HK-2 (cell line): ENCODE results near the gene CA11.
"Not testable (repeated sequence)": the region's sequence is repeated elsewhere in the genome, so short reads cannot be mapped to it uniquely, and the experiment has no call there.

Source experiments
- DNase-seq: peaks from one replicate; pipeline ENCODE4 v3.0.0-alpha.2; 2018; ENCODE audit not compliant: unreplicated experiment

CA11 gene

DNA sequence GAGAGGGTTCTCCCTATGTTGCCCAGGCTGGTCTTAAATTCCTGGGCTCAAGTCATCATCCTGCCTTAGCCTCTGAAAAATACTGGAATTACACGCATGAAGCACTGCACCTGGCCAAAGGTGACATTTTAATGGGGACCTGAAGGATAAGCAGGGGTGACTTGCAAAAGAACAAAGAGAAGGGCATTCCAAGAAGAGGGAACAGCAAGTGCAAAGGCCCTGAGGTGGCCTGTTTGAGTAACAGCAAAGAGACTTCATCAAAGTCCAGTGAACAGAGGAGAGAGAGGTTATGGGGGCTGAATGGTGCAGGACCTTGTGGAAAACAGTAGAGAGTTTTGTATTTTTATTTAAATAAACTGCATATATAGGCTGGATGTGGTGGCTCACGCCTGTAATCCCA lies 4.1 kb downstream of the CA11 start:
- DNase-seq = no peak

DNA sequence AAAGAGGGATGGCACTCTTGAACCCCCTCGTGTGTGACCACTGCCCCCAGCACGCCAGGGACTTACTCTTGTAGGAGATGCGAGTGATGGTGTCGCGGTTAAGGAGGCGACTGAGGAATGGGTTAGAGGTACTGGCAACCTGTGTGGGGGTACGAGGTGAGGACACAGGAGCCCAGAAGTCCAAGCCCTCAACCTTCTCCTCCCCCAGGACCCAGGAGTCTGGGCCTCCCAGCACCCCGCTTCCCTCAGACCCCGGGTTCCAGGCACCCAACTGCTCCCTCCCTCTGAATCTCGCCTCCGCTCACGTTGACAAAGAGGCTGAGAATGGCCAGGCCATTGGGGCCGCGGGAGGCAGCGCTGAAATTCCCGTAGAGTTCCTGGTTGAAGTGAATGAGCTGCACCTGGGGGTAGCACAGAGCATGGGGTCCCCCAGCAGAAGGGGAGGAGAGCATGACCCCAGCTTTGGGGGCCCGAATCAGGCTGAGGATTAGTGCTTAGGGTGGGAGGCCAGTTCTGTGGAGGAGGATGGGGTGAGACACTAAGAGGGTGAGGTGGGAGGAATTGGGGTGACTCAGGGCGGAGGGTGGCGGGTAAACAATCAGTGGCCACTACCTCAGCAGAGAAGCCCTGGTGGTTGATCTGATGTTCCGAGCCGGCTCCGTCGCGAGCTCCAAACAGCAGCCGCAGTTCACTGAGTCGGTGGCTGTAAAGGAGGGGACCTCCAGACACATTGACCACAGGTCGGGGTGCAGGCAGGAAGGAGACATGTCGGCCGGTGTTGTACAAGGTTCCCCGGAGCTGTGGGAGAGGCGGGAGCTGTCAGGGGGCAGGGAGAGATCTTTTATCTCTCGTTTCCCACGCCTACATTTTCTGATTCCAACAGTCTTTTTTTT lies 6.3 kb downstream of the CA11 start:
- no peak for DNase-seq

DNA sequence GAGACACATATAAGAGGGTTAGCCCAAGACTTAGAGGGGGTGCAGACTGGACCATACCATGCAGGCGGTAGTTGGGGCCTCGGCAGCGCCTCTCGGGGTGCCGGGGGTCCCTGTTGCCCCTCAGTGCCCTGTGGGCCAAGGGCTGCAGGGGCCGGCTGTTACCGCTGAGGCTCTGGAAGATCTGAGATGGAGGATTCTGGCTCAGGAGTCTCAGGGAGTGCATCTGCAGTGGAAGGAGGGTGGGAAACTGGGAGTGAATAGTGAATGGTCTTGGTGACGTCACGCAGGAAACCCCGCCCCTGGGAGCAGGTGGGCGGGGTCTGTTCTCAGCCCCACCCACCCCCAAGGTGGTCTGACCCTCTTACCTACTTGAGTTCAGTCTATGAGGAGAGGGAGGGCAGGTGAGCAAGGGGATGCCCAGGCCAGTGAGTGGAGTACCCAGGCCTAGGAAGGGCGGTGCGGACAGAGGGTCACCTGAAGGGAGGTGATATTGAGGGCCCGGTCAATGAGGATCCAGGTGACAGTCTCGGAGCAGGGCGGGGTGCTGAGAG lies 7.1 kb downstream of the CA11 start:
- DNase-seq = no peak

DNA sequence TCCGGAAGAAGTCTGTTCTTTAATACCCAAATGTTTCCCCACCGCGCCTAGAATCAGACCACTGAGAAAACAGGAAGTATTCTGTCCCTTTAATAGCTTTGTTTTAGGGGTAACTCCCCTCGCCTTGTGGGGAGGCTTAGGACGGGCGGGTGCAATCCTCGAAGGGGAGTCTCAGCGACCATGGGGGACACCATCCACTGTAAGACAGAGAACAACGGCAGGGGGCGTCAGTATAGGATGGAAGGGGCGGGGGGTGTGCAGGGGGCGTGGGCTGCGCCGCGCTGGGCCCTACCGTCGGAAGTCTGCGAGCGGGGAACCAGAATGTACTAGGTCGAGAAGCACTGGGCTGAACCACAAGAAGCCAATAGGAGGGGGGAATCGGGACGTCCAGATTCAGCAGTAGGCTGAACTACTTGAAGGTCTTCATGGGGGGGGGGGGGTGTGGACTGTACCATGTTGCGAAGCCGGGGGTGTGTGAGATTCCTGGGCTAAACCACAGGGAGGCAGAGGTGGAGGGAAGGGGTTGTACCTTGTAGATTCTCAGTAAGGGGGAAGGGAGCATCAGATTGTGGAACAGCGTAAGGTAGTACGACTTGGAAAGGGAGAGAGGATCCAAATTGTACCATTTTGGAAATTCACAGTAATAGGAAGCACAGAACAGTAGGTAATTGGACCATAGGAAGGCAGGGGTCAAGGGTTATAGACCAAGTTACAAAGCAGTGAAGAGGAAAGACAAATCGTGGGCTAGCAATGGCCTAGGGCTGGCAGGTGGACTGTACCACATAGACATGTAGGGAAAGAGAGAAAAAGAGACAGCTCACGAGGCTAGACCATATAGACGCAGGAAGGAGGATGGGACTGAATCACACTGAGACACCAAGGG lies 7.8 kb downstream of the CA11 start:
- peak; percentile 86 for DNase-seq

DNA sequence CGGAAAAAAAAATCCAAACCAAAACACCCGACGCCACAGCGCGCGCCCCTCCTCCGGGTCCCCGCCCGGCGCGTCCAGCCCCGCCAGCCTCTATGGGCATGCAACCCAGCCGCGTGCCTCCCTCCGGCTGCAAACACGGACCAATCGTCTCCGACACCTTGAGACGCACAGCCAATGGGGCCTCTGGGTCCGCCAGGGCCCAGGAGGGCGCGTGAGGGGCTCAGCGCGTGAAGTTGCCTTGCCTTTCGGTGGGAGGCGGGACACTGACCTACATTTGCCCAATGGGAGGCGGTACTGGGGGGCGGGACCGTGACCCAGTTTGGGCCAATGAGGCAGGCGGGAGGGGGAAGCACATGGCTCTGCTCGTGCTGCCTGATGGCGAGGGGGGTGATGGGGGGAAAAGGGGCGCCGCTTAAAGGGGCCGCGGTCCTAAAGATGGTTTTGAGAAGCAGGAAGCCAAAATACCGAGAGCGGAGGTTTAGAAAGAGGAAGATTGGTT lies 8.5 kb downstream of the CA11 start:
- peak; percentile 98 for DNase-seq

DNA sequence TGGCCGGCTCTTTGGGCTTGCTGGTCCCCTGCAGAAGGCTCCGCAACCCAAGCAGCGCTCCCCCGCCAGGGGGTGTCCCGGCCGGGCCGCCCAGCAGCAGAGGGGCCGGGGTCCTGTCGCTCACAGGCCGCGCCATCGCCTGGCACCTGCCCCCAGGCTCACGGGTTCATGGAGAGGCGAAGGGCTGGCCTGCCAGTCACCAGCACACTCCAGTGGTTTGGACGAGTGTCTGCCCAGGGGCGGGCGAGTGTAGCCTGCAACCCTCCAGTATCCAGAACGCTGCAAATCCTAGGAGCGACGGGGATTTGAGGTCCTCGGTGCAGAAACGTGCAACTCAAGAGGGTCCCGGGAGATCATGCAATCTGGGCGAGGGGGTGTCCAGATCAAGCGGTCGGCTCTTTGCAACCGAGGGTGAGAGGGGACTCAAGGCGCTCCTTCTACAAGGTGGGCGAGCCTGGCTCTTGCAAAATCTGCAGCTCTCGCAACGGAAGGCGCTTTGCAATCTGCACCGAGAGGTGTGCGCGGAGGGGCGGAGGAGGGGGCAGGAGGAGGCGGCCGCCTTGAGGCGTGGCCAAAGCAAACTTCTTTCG lies 9.0 kb downstream of the CA11 start, which contains the start of gene DBP:
Gene DBP (minus strand): TSS at position 521 of the 590 bp plus-strand sequence. CDS start 385 bp downstream, at position 136.
- DNase-seq = peak; percentile 58

DNA sequence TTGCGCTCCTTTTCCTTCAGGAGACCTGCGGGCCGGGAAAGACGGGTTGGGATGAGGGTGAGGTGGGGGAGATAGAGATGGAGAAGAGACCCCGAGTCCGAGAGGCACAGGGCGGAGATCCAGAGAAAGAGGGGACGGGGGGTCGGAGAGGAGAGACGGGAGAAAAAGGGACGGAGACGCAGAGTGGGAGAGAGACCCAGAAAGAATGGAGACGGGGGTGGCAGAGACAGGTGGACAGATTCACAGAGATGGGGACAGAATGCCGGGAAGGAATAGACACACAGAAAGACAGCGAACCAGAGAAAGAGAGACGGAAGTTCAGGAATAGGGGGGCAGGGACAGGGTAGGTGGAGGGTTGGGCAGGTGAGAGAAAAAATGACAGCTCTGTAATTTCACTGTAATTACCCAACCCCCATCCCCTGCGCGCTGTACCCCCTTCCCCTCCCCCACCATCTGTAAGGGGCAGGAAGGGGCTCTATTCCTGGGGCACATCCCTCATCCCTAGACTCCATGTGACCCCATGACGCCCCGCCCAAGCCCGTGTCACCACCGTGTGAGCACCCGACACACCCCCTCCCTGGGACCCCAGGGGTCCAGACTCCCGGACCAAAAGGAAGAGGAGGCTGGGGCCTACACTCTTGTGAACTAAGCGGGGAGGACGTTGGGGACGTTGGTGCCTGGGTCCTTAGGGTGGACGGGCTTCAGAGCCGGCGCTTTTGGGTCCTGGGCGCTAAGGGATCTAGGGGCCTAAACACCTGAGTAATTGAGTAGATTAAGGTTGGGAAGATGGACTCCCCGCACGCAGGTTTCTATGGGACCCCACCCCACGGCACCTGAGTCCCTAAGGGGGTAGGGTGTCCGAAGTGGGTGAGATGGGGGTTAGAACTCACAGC lies 9.8 kb downstream of the CA11 start:
- DNase-seq = no peak

DNA sequence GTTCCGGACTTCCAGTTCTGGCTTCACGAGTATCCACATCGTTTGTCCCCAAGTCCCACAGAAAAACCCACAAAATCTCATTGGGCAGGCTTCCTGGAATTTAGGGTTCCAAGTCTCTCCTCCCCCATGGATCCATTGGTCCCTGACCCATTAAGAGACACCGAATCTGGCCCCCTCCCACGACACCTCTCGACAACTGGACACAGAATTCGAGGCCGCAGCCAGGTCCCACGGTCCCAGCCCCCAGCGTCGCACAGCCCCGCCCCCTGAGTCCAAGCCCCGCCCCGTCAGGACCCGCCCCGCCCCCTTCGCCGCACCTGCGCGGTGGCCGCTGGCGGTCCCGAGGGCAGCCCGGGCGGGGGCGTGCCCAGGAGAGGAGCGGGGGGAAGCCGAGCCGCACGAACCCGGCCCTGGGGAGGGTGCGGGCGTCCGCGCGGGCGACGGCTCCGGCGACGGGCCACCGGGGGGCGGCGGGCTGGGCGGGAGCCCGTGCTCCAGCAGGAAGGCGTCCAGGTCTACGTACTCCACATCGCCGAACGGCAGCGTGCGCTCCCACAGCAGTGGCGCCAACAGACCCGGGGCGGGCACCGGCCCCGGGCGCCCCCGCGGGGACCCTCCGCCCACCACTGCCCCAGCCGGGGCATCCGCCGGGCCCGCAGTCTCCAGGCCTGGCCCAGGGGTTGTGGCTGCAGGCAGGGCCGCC lies 10.6 kb downstream of the CA11 start:
- peak; percentile 81 for DNase-seq

DNA sequence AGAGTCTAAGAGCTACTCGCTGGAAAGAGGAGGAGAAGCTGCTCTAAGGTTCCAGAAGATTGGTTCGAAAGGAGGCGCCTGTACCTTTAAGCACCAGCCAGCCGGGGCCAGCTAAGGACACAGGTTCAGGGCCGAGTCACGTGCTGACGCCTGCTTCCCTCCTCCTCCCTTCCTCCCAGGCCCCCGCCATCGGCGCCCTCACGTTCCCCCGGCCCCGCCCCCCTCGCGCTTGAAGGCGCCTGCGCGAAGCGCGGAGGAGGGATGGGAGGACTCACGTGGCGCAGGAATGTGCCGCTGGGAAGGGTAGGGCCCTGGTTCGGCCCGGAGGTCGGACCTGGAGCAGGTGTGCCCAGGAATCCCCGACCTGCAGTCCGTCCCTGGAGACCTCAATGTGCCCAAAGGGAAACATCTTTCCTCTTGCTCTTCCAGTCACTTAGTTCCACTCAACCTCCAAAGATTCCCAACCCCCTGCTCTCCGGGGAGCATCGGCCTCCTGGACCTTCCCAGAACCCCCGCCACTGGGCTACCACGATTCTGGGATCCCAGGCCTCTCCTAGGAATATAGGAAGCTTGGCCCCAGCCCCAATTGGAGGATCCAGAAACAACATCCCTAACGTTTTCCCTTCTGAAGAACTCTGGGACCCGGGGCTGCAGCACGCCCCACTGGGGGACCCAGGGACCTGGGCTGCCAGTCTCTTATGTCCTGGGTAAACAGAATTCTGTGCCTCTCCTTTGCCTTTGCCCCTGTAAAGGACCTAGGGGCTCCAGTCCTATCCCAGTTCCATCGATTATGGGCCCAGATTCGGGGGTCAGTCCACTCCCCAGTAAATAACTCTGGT lies 11.3 kb downstream of the CA11 start:
- peak; percentile 94 for DNase-seq

DNA sequence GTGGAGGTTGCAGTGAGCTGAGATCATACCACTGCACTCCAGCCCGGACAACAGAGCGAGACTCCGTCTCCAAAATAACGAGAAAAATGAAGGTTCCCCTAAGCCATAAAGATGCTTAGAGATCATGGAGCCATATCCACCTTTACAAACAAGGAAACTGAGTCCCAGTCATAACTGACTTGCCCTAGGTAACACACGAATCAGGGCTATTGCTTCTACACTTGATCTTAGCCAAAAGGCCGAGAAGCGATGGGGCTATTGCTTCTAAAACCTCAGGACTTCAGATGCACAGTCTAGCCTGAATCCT lies 12.0 kb downstream of the CA11 start:
- no peak for DNase-seq

DNA sequence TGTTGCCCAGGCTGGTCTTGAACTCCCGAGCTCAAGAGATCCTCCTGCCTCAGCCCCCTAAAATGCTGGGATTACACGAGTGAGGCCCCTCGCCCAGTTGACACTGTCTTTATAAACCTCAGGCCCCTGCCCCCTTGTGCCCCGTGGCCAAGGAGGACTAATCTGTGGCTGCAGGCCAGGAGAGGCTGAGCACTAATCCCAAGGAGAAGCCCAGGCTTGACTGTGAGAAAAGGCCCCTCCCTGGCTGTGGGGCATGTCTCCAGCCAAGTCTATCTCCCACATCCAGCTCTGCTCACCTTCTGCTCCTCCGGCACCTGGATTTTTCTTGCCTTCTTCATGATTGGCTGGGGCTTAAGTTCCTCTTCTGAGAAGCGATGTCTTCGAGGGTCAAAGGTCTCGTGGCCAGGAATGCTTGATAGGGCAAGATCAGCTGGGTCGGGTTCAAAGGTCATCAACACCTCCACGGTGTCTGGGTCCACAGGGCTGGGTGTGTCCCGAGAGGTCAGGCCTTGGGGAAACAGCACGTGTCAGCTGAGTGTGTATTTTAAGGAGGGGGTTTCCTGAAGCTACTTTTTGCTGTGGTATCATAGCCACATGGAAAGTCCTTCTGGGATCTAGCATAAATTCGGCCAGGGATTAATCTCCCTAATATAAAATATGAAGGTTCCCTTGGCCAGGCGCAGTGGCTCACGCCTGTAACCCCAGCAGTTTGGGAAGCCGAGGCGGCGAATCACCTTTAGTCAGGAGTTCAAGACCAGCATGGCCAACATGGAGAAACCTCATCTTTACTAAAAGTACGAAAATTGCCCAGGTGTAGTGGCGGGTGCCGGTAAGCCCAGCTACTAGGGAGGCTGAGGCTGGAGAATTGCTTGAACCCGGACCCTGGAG lies 12.6 kb downstream of the CA11 start:
- DNase-seq = no peak

DNA sequence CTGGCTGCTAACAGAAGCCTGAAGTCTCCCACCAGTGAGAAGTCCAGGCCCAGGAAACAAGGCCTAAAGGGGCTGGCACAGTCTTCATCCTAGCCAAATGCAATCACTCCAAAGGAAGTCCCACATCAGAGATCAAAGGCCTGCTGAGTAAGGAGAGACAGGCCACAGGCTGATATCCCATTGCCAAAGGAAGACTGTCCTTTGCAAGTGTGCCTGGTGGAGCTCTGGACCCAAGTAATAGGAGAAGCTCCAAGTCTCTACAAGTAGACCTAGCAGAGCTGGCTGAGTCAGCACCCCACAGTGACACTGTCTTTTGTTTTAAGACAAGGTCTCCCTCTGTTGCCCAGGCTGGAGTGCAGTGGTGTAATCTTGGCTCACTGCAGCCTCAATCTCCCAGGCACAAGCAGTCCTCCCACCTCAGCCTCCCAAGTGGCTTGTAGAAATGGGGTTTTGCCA lies 13.3 kb downstream of the CA11 start:
- DNase-seq = no peak

DNA sequence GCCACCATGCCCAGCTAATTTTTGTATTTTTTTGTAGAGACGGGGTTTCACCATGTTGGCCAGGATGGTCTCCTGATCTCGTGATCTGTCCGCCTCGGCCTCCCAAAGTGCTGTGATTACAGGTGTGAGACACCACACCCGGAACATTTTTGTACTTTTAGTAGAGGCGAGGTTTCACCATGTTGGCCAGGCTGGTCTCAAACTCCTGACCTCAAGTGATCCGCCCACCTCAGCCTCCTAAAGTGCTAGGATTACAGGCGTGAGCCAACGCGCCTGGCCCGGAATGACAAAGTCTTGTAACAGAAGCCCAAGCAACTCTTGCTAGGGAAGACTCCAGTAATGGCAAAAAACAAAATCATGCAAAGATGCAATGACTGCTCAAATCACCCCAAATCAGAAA lies 13.7 kb downstream of the CA11 start:
- DNase-seq = not testable (repeated sequence)

DNA sequence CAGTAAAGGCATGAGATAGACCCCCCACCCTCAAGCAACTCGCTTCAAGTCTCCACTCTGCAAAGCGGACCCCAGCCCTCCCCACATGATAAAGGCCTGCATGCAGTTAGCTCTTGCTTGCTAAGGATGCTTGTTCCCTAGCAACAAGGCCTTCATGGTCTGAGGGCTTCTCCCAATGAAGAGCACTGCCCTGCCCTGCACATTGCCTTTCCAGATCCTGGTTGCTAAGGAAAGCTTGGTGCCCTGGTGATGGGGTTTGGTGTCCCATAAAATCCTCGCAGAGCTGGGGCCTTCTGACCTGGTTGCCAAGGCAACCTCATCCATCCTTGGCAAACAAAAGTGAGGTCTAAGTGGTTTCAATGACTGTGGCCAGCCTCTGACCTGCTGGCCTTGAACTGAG lies 14.8 kb downstream of the CA11 start:
- no peak for DNase-seq

DNA sequence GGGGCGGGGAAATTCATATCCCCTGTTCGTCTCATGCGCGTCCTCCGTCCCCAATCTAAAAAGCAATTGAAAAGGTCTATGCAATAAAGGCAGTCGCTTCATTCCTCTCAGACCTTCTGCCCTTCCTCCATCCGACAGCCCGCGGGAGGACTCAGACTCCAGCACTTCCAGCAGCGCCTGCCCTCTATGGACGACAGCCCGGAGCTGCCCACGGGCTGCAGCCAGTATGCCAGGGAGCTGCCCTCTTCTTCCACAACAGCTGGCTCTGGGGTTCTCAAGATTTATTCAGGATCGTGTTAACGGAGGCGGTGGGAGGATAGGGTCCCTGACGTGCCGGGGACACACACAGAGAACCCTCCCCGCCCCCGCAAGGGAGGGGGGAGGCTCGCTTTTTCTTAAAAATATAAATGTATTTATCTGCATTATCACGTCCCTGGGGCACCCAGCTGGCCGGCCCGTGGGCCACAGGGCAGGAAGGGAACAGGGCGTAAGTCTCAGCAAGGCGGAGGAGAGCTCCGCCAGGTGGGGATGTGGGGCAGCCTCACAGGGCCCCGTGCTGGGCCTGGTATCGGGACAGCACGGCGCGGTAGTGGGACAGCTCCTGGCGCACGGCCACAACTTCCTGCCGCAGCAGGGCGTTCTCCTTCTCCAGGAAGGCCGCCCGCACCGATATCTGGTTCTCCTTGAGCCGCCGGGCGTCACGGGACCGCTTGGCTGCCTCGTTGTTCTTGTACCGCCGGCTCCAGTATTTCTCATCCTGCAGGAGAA lies 15.5 kb downstream of the CA11 start:
- DNase-seq = no peak

DNA sequence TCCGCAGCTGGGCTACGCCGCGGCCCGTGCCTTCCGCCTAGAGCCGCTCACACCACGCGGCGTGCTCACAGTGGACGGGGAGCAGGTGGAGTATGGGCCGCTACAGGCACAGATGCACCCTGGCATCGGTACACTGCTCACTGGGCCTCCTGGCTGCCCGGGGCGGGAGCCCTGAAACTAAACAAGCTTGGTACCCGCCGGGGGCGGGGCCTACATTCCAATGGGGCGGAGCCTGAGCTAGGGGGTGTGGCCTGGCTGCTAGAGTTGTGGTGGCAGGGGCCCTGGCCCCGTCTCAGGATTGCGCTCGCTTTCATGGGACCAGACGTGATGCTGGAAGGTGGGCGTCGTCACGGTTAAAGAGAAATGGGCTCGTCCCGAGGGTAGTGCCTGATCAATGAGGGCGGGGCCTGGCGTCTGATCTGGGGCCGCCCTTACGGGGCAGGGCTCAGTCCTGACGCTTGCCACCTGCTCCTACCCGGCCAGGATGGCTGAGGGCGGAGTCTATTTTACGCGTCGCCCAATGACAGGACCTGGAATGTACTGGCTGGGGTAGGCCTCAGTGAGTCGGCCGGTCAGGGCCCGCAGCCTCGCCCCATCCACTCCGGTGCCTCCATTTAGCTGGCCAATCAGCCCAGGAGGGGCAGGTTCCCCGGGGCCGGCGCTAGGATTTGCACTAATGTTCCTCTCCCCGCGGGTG lies 16.2 kb downstream of the CA11 start:
- no peak for DNase-seq

DNA sequence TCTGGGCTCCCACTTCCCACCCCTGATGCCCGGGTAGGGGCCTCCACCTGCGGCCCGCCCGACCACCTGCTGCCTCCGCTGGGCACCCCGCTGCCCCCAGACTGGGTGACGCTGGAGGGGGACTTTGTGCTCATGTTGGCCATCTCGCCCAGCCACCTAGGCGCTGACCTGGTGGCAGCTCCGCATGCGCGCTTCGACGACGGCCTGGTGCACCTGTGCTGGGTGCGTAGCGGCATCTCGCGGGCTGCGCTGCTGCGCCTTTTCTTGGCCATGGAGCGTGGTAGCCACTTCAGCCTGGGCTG lies 16.7 kb downstream of the CA11 start:
- DNase-seq = no peak
